ENCODE results near the gene KRT78. TPM values are rescaled to one million over a fixed set of nuclear protein-coding genes. Genes with fewer than 3 reads are reported as not detected.

Gene KRT78
- total RNA-seq, 1 experiment from 2014 or later = not detected

GRCh38 chr12:52800259-52800917 is 48.4 kb downstream of the KRT78 start:
- POLR2A ChIA-PET (ENCODE audit: low non-redundant PET) = interaction anchor here (0.7 kb wide), 1 partner anchor 531 kb away, joined by 5 read pairs; no protein-coding TSS in a partner anchor
- TF ChIP-seq CTCF (conservative IDR thresholded peaks at IDR 0.05; ENCODE audit: low read depth, low read length) (no peak), EZH2 (IDR thresholded peaks at IDR 0.05; ENCODE audit: borderline replicate concordance, low read depth, low read length, poor library complexity, severe bottlenecking) (no peak)
- intact Hi-C loops (cut with micrococcal nuclease; ENCODE audit: unreplicated experiment) = no loop called here

GRCh38 chr12:52799505-52800211 is 49.1 kb downstream of the KRT78 start:
- CTCF ChIA-PET = no interaction called here
- POLR2A ChIA-PET (ENCODE audit: low non-redundant PET) = no interaction called here

More at GRCh38 chr12:52800259-52800917, 48.4 kb downstream of the KRT78 start:
- CTCF ChIA-PET = no interaction called here
- Histone ChIP-seq H3K36me3 (ENCODE audit: insufficient read depth, low read length, poor library complexity, severe bottlenecking) (no peaks in the 10 kb centered on the region), H3K9me3 (ENCODE audit: low read depth, low read length, poor library complexity, severe bottlenecking) (no peaks in the 10 kb centered on the region), H3K4me1 (ENCODE audit: insufficient read depth, low read length, poor library complexity, severe bottlenecking) (peaks cover 27% of the 10 kb centered on the region), H3K27ac (ENCODE audit: low read depth, low read length, poor library complexity, severe bottlenecking) (no peak overlapping the region), H3K27me3 (replicated peaks; ENCODE audit: insufficient read depth, low read depth, low read length, poor library complexity) (no peaks in the 10 kb centered on the region), H3K4me3 (ENCODE audit: low read depth, low read length, poor library complexity, severe bottlenecking) (no peak overlapping the region)
- BruUV-seq (replicated peaks) = no TSS peak
- no peak for DNase-seq (ENCODE audit: low spot score)

More at GRCh38 chr12:52799505-52800211, 49.1 kb downstream of the KRT78 start:
- no TSS peak for BruUV-seq (replicated peaks)
- DNase-seq (ENCODE audit: low spot score) = no peak
- H3K36me3 ChIP-seq (ENCODE audit: insufficient read depth, low read length, poor library complexity, severe bottlenecking) = no peaks in the 10 kb centered on the region
- H3K27me3 ChIP-seq (replicated peaks; ENCODE audit: insufficient read depth, low read depth, low read length, poor library complexity) = no peaks in the 10 kb centered on the region
- H3K9me3 ChIP-seq (ENCODE audit: low read depth, low read length, poor library complexity, severe bottlenecking) = no peaks in the 10 kb centered on the region
- peaks cover 21% of the 10 kb centered on the region for H3K4me1 ChIP-seq (ENCODE audit: insufficient read depth, low read length, poor library complexity, severe bottlenecking)
- intact Hi-C loops (cut with micrococcal nuclease; ENCODE audit: unreplicated experiment) = no loop called here
- no peak overlapping the region for H3K4me3 ChIP-seq (ENCODE audit: low read depth, low read length, poor library complexity, severe bottlenecking)
- TF ChIP-seq CTCF (conservative IDR thresholded peaks at IDR 0.05; ENCODE audit: low read depth, low read length) = no peak
- TF ChIP-seq EZH2 (IDR thresholded peaks at IDR 0.05; ENCODE audit: borderline replicate concordance, low read depth, low read length, poor library complexity, severe bottlenecking) = no peak
- no peak overlapping the region for H3K27ac ChIP-seq (ENCODE audit: low read depth, low read length, poor library complexity, severe bottlenecking)

Measured in A673 (cell line).